ENCODE results near the gene SH2D7.

GRCh38 chr15:78097667-78098066 is 5.3 kb downstream of the SH2D7 start:
- TF ChIP-seq CTCF (IDR thresholded peaks at IDR 0.05): no peak
- no peak for TF ChIP-seq ZFX (IDR thresholded peaks at IDR 0.05; ENCODE audit: borderline replicate concordance)
